ENCODE results near the gene ELAVL1. TPM values are rescaled to one million over a fixed set of nuclear protein-coding genes. Genes with fewer than 3 reads are reported as not detected.

Gene ELAVL1
- total RNA-seq, 1 donor from 2014 or later: 83.5 TPM

- H3K27me3 Mint-ChIP-seq: no peaks in the 10 kb centered on the region
- no peaks in the 10 kb centered on the region for H3K9me3 Mint-ChIP-seq
- intact Hi-C loops (cut with micrococcal nuclease): no loop called here
- ChIA-PET CTCF (no interaction called here), POLR2A (no interaction called here)
- H3K4me1 Mint-ChIP-seq: no peaks in the 10 kb centered on the region
- TF ChIP-seq CTCF (IDR thresholded peaks at IDR 0.05): no peak
- DNase-seq (no peak), ATAC-seq (ENCODE audit: low read depth) (no peak)
- peaks cover 66% of the 10 kb centered on the region for H3K36me3 Mint-ChIP-seq (ENCODE audit: low read depth)
- no peak overlapping the region for H3K27ac Mint-ChIP-seq
- H3K4me3 Mint-ChIP-seq: no peak overlapping the region
These were observed 28.3 kb downstream of the ELAVL1 start for GRCh38 chr19:7977021-7977722.

- ChIA-PET POLR2A (no interaction called here), CTCF (no interaction called here)
- Mint-ChIP-seq H3K4me3 (no peak overlapping the region), H3K9me3 (no peaks in the 10 kb centered on the region), H3K27ac (no peak overlapping the region), H3K36me3 (ENCODE audit: low read depth) (peaks cover 62% of the 10 kb centered on the region), H3K27me3 (no peaks in the 10 kb centered on the region), H3K4me1 (no peaks in the 10 kb centered on the region)
- intact Hi-C loops (cut with micrococcal nuclease): no loop called here
- TF ChIP-seq CTCF (IDR thresholded peaks at IDR 0.05): no peak
- ATAC-seq (ENCODE audit: low read depth) (no peak), DNase-seq (no peak)
These were observed 29.0 kb downstream of the ELAVL1 start for GRCh38 chr19:7976461-7976860.

- TF ChIP-seq CTCF (IDR thresholded peaks at IDR 0.05): no peak
- Mint-ChIP-seq H3K27ac (no peak overlapping the region), H3K36me3 (ENCODE audit: low read depth) (peaks cover 60% of the 10 kb centered on the region), H3K27me3 (no peaks in the 10 kb centered on the region), H3K9me3 (no peaks in the 10 kb centered on the region), H3K4me3 (no peak overlapping the region), H3K4me1 (peaks cover 1% of the 10 kb centered on the region)
- DNase-seq (no peak), ATAC-seq (ENCODE audit: low read depth) (no peak)
- ChIA-PET POLR2A (no interaction called here), CTCF (interaction anchor here (0.6 kb wide), 1 partner anchor 14 kb away, joined by 3 read pairs; no protein-coding TSS in a partner anchor)
- intact Hi-C loops (cut with micrococcal nuclease): no loop called here
These were observed 30.4 kb downstream of the ELAVL1 start for GRCh38 chr19:7975037-7975436.

GRCh38 chr19:7973883-7974282 is 31.6 kb downstream of the ELAVL1 start:
- DNase-seq (no peak), ATAC-seq (ENCODE audit: low read depth) (no peak)
- POLR2A ChIA-PET: no interaction called here
- no peaks in the 10 kb centered on the region for H3K27me3 Mint-ChIP-seq
- peaks cover 1% of the 10 kb centered on the region for H3K4me1 Mint-ChIP-seq
- intact Hi-C loops (cut with micrococcal nuclease): no loop called here
- H3K9me3 Mint-ChIP-seq: no peaks in the 10 kb centered on the region
- no peak overlapping the region for H3K27ac Mint-ChIP-seq
- no peak for TF ChIP-seq CTCF (IDR thresholded peaks at IDR 0.05)
- no peak overlapping the region for H3K4me3 Mint-ChIP-seq
- peaks cover 61% of the 10 kb centered on the region for H3K36me3 Mint-ChIP-seq (ENCODE audit: low read depth)
- CTCF ChIA-PET: interaction anchor here (1.2 kb wide), 1 partner anchor 29 kb away, joined by 4 read pairs; no protein-coding TSS in a partner anchor

GRCh38 chr19:7971553-7972520 is 33.6 kb downstream of the ELAVL1 start:
- no peak for ATAC-seq (ENCODE audit: low read depth)
- intact Hi-C loops (cut with micrococcal nuclease): no loop called here
- no peaks in the 10 kb centered on the region for H3K9me3 Mint-ChIP-seq
- DNase-seq: no peak
- no peak overlapping the region for H3K27ac Mint-ChIP-seq
- CTCF ChIA-PET: interaction anchor here (1.6 to 2.6 kb wide), 2 partner anchors 27 to 31 kb away, joined by 9 to 12 read pairs; partner anchors contain the start of gene TIMM44
- peaks cover 1% of the 10 kb centered on the region for H3K4me1 Mint-ChIP-seq
- POLR2A ChIA-PET: interaction anchor here (0.6 kb wide), 1 partner anchor 35 kb away, joined by 6 read pairs; no protein-coding TSS in a partner anchor
- H3K4me3 Mint-ChIP-seq: no peak overlapping the region
- TF ChIP-seq CTCF (IDR thresholded peaks at IDR 0.05): no peak
- H3K27me3 Mint-ChIP-seq: no peaks in the 10 kb centered on the region
- peaks cover 61% of the 10 kb centered on the region for H3K36me3 Mint-ChIP-seq (ENCODE audit: low read depth)
